Retinal pigment epithelial cell (primary cell): ENCODE results near the gene GTF3C2.
A peak's percentile ranks its signal among the peaks of the same experiment; 100 is the strongest.
"Not testable (repeated sequence)": the region's sequence is repeated elsewhere in the genome, so short reads cannot be mapped to it uniquely, and the experiment has no call there.

ENCODE experiments used
- DNase-seq: peaks from one replicate; pipeline ENCODE4 v3.0.0-alpha.2; 2010; ENCODE audit warnings: low read depth
- H3K4me3 ChIP-seq: 2 replicates; pipeline ENCODE4 v1.5.1; 2011; ENCODE audit warnings: mild to moderate bottlenecking, low read length, control low read depth, moderate library complexity
- CTCF ChIP-seq: conservative IDR thresholded peaks from 2 replicates; pipeline ENCODE4 v1.5.1; 2011; ENCODE audit warnings: low read depth, low read length, control low read depth, inconsistent platforms

The GTF3C2 gene

GRCh38 chr2:27304488-27305240 is 51.9 kb downstream of the GTF3C2 start:
- no peak for DNase-seq
- no peak for TF ChIP-seq CTCF
- no peak overlapping the region for H3K4me3 ChIP-seq

GRCh38 chr2:27303093-27304025 is 53.2 kb downstream of the GTF3C2 start:
- DNase-seq: no peak
- H3K4me3 ChIP-seq: peak overlapping the region; percentile 26

GRCh38 chr2:27300606-27301005 is 56.0 kb downstream of the GTF3C2 start:
- not testable (repeated sequence) for H3K4me3 ChIP-seq, DNase-seq

More at GRCh38 chr2:27303093-27304025, 53.2 kb downstream of the GTF3C2 start:
- peak; percentile 90 for TF ChIP-seq CTCF

- no peak for TF ChIP-seq CTCF
- no peak overlapping the region for H3K4me3 ChIP-seq
- DNase-seq: no peak
Observed at GRCh38 chr2:27298391-27299080, 58.0 kb downstream of the GTF3C2 start.

GRCh38 chr2:27297195-27297594 is 59.4 kb downstream of the GTF3C2 start:
- no peak for TF ChIP-seq CTCF
- DNase-seq: no peak
- no peak overlapping the region for H3K4me3 ChIP-seq

- TF ChIP-seq CTCF: no peak
- no peak for DNase-seq
- H3K4me3 ChIP-seq: no peak overlapping the region
Observed at GRCh38 chr2:27296481-27296880, 60.1 kb downstream of the GTF3C2 start.

- DNase-seq: no peak
- H3K4me3 ChIP-seq: no peak overlapping the region
- TF ChIP-seq CTCF: no peak
Observed at GRCh38 chr2:27294928-27295327, 61.6 kb downstream of the GTF3C2 start.
